Measurements from ENCODE around the gene TTLL5. TPM values are rescaled to one million over a fixed set of nuclear protein-coding genes. Genes with fewer than 3 reads are reported as not detected.

TTLL5 gene
- total and polyA plus RNA-seq, 9 of the 15 experiments (the other 6 are each of a cell fraction or from before 2014, with no cell fraction given) = 4.1 to 18.9 (median 12.6) TPM

- Histone ChIP-seq H3K4me2 (ENCODE audit: insufficient read depth, low read length) (no peak overlapping the region), H3K79me2 (ENCODE audit: control insufficient read depth, insufficient read depth, low read length) (no peaks in the 10 kb centered on the region), H4K20me1 (replicated peaks; ENCODE audit: control insufficient read depth, insufficient read depth, low read length) (no peaks in the 10 kb centered on the region), H3K27me3 (ENCODE audit: control insufficient read depth in 2 of 2, insufficient read depth in 2 of 2, low read length in 2 of 2) (peaks cover 0 to 4% of the 10 kb centered on the region in 2 experiments; a peak in 1 of 5 replicates), H3K4me3 (no peak overlapping the region), H2AFZ (ENCODE audit: low read depth, low read length) (no peak overlapping the region), H3K36me3 (ENCODE audit: control insufficient read depth, insufficient read depth, low read length) (no peaks in the 10 kb centered on the region), H3K9ac (ENCODE audit: insufficient read depth in 1 of 2, low read depth in 2 of 2, low read length in 2 of 2) (no peak overlapping the region), H3K9me1 (ENCODE audit: control insufficient read depth, insufficient read depth, low read length) (no peaks in the 10 kb centered on the region), H3K9me3 (replicated peaks; ENCODE audit: control insufficient read depth, insufficient read depth, low read depth, low read length) (no peaks in the 10 kb centered on the region), H3K4me1 (replicated peaks in 1 of 2; ENCODE audit: control insufficient read depth in 2 of 2, insufficient read depth in 2 of 2, low read length in 2 of 2) (no peaks in the 10 kb centered on the region), H3K27ac (ENCODE audit: extremely low read depth, low read depth, low read length) (no peak overlapping the region)
- DNase-seq (ENCODE audit: extremely low read depth in 1 of 4, low spot score in 3 of 4) (no peak), ATAC-seq (no peak), FAIRE-seq (no peak)
- TF ChIP-seq TAL1 (IDR thresholded peaks at IDR 0.05) (no peak), POLR2B (IDR thresholded peaks at IDR 0.05; ENCODE audit: low read depth, partially characterized antibody) (no peak), SMARCA4 (IDR thresholded peaks at IDR 0.05) (no peak), SRSF1 (IDR thresholded peaks at IDR 0.05; ENCODE audit: low read depth, low read length) (no peak), SAFB2 (IDR thresholded peaks at IDR 0.05; ENCODE audit: borderline replicate concordance, low read depth, low read length, severe bottlenecking) (no peak), ZNF589 (CRISPR knock-in tag; IDR thresholded peaks at IDR 0.05; ENCODE audit: low read depth) (no peak), ZFX (CRISPR knock-in tag; IDR thresholded peaks at IDR 0.05) (no peak), HEY1 (CRISPR knock-in tag; IDR thresholded peaks at IDR 0.05; ENCODE audit: borderline replicate concordance) (no peak), SMAD4 (CRISPR knock-in tag; conservative IDR thresholded peaks at IDR 0.05) (no peak), HNRNPUL1 (IDR thresholded peaks at IDR 0.05; ENCODE audit: low read length) (no peak), ATF2 (CRISPR knock-in tag; IDR thresholded peaks at IDR 0.05) (no peak), KHSRP (IDR thresholded peaks at IDR 0.05) (no peak), ATF4 (CRISPR knock-in tag; IDR thresholded peaks at IDR 0.05) (no peak)
- in situ Hi-C loops (cut with MboI) = no loop called here
- ChIA-PET CTCF (ENCODE audit: low intra/inter-chr PET ratio) (no interaction called here), POLR2A (no interaction called here)
- no TSS peak for BruUV-seq (replicated peaks)
- intact Hi-C loops (cut with micrococcal nuclease) = no loop called here
- 0% methylated on average over 3 of the region's 3 CpGs for WGBS (ENCODE audit: insufficient coverage, low coverage, missing lambda C conversion rate)
Observed at GRCh38 chr14:75625034-75625433, 36.0 kb upstream of the TTLL5 start.
